Upper lobe of left lung (tissue), 4 donors: ENCODE results near the gene BNC1.

Source experiments
- CTCF ChIP-seq, 6 experiments: fragments of 450-650 bp in 4 of 6; fragments of 200-600 bp in 2 of 6; sonication (generic) in 2 of 6; IDR thresholded peaks; one replicate each; pipeline ENCODE4 v1.5.1; 2016 to 2019; ENCODE audit warnings: antibody characterized with exemption in 6 of 6
- EP300 ChIP-seq, 4 donors: sonication (generic); formaldehyde crosslinking; IDR thresholded peaks; one replicate each; pipeline ENCODE4 v1.5.1; 2017; ENCODE audit warnings: antibody characterized with exemption in 4 of 4, control low read depth in 2 of 4
- POLR2A ChIP-seq, 4 donors: fragments of 450-650 bp; IDR thresholded peaks; one replicate each; pipeline ENCODE4 v1.5.1; 2016 to 2017; ENCODE audit warnings: antibody characterized with exemption in 4 of 4, mild to moderate bottlenecking in 2 of 4
- POLR2AphosphoS5 ChIP-seq, 2 donors: sonication (generic); formaldehyde crosslinking; IDR thresholded peaks; one replicate each; pipeline ENCODE4 v1.5.1; 2017; ENCODE audit warnings: antibody characterized with exemption in 2 of 2

- TF ChIP-seq CTCF (IDR thresholded peaks at IDR 0.05) (no peak), EP300 (IDR thresholded peaks at IDR 0.05) (no peak), POLR2A (IDR thresholded peaks at IDR 0.05) (no peak), POLR2AphosphoS5 (IDR thresholded peaks at IDR 0.05) (no peak)
Observed at GRCh38 chr15:83210619-83211018, 73.8 kb downstream of the BNC1 start.
